ENCODE results near the gene FAM117A. TPM values are rescaled to one million over a fixed set of nuclear protein-coding genes. Genes with fewer than 3 reads are reported as not detected.

FAM117A gene
- total and polyA plus RNA-seq, 2 of the 8 experiments (the other 6 are each of a cell fraction or from before 2014, with no cell fraction given): 28.4 to 45.7 TPM

- H3K27ac ChIP-seq (ENCODE audit: low read depth, low read length): no peak overlapping the region
Measured at GRCh38 chr17:49738456-49739163, 25.3 kb downstream of the FAM117A start.

More at GRCh38 chr17:49738456-49739163, 25.3 kb downstream of the FAM117A start:
- Histone ChIP-seq H4K8ac (ENCODE audit: extremely low read depth, insufficient read depth, low read length) (no peak overlapping the region), H3K79me1 (ENCODE audit: low read depth, low read length) (peaks cover 7% of the 10 kb centered on the region), H4K20me1 (replicated peaks in 1 of 2; ENCODE audit: control insufficient read depth in 1 of 2, insufficient read depth in 2 of 2, low read length in 2 of 2) (peaks cover 8 to 10% of the 10 kb centered on the region in 2 experiments), H3K23ac (ENCODE audit: insufficient read length) (no peak overlapping the region), H3K36me3 (ENCODE audit: control insufficient read depth in 2 of 4, insufficient read depth in 4 of 4, low read length in 3 of 4) (no peaks in the 10 kb centered on the region; a peak in 1 of 8 replicates), H3K18ac (ENCODE audit: extremely low read depth, low read length) (no peak overlapping the region), H2AFZ (ENCODE audit: low read length) (no peak overlapping the region), H2BK15ac (ENCODE audit: low read length) (no peak overlapping the region), H3K9me3 (ENCODE audit: insufficient read depth in 2 of 2, low read depth in 1 of 2, low read length in 1 of 2) (no peaks in the 10 kb centered on the region), H3K4me1 (replicated peaks in 1 of 4; ENCODE audit: control insufficient read depth in 3 of 4, insufficient read depth in 4 of 4, low read length in 3 of 4) (no peaks in the 10 kb centered on the region), H3K27me3 (replicated peaks in 1 of 4; ENCODE audit: control insufficient read depth in 3 of 4, extremely low read depth in 1 of 4, insufficient read depth in 3 of 4, low read length in 3 of 4) (no peaks in the 10 kb centered on the region), H3K14ac (ENCODE audit: insufficient read length) (no peak overlapping the region), H2AK5ac (ENCODE audit: low read depth, low read length) (no peak overlapping the region), H3K4ac (replicated peaks; ENCODE audit: insufficient read length, low read depth, low read length) (no peak overlapping the region), H2BK20ac (ENCODE audit: low read length) (no peak overlapping the region), H3K23me2 (ENCODE audit: low read depth, low read length) (no peaks in the 10 kb centered on the region), H3K4me3 (ENCODE audit: extremely low read depth in 1 of 4, insufficient read depth in 2 of 4, low read depth in 3 of 4, low read length in 4 of 4) (no peak overlapping the region), H3K9ac (replicated peaks in 1 of 4; ENCODE audit: extremely low read depth in 1 of 4, low read depth in 3 of 4, low read length in 3 of 4) (no peak overlapping the region), H3K56ac (replicated peaks; ENCODE audit: insufficient read length, low read depth, low read length) (no peak overlapping the region), H2BK120ac (replicated peaks; ENCODE audit: low read depth, low read length) (no peak overlapping the region), H2BK12ac (ENCODE audit: low read depth, low read length) (no peak overlapping the region), H4K91ac (replicated peaks; ENCODE audit: insufficient read length, low read length) (no peak overlapping the region), H3K79me2 (ENCODE audit: control insufficient read depth in 1 of 2, insufficient read depth in 2 of 2, low read length in 2 of 2) (peaks cover 0 to 17% of the 10 kb centered on the region in 2 experiments; a peak in 2 of 4 replicates), H3K4me2 (ENCODE audit: insufficient read depth in 1 of 2, low read depth in 2 of 2, low read length in 2 of 2) (no peak overlapping the region), H4K5ac (ENCODE audit: insufficient read length, low read depth, low read length) (no peak overlapping the region), H2BK5ac (ENCODE audit: low read depth, low read length) (no peak overlapping the region)
- ChIA-PET CTCF (ENCODE audit: partially characterized antibody) (interaction anchor here (0.7 to 0.9 kb wide), 3 partner anchors 11 to 18 kb away, joined by 3 read pairs; no protein-coding TSS in a partner anchor), POLR2A (ENCODE audit: partially characterized antibody) (interaction anchor here (1.2 kb wide), 1 partner anchor 25 kb away, joined by 4 read pairs; the partner anchor contains the start of gene FAM117A)
- no peak for DNase-seq (ENCODE audit: low read depth in 1 of 2, low spot score in 2 of 2)
- 91% methylated on average over 5 of the region's 5 CpGs; no CpG with 5 or more reads in 1 of the 2 experiments for WGBS, 2 experiments (ENCODE audit: extremely low coverage in 1 of 2, insufficient coverage in 1 of 2, insufficient read length in 1 of 2, insufficient replicate concordance in 2 of 2, low coverage in 1 of 2, low lambda C conversion rate in 2 of 2, missing lambda C conversion rate in 1 of 2)
- no peak for TF ChIP-seq SIRT6 (IDR thresholded peaks at IDR 0.05; ENCODE audit: low read length)
- FAIRE-seq: no peak

Measured in H1 (cell line).